Sciatic nerve (tissue), 2 donors: ENCODE results near the gene HIP1. TPM values are rescaled to one million over a fixed set of nuclear protein-coding genes. Genes with fewer than 3 reads are reported as not detected.
A peak's percentile ranks its signal among the peaks of the same experiment; 100 is the strongest.
"Not testable (repeated sequence)": the region's sequence is repeated elsewhere in the genome, so short reads cannot be mapped to it uniquely, and the experiment has no call there.

Experiments
- ATAC-seq: fragments of 200-7000 bp; cut with Tn5 transposase; one replicate; pipeline ENCODE4 v1.9.1; 2020; ENCODE audit warnings: mild to moderate bottlenecking, moderate library complexity
- DNase-seq: peaks from one replicate; pipeline ENCODE4 v3.0.0-alpha.2; 2020; ENCODE audit warnings: low spot score
- intact Hi-C: fragments of 100-400 bp; cut with DNase I; formaldehyde crosslinking; loops from one replicate; pipeline ENCODE4 v1.14.2; 2022
- total RNA-seq: library from RNA; stranded (reverse); fragmentation: NEBNext Ultra II Directional; extraction: Animal tissue kit (Norgen Biotek cat#: 25700); gene quantifications from one replicate; pipeline ENCODE4 v1.2.1, GENCODE V29; 2021
- donor health status: DM: no; HTN: no; CAD: no.
- donor health status: DM: no; HTN: no; CAD: no.

Gene HIP1
- total RNA-seq, 1 donor from 2014 or later, result 65.3 TPM

GRCh38 chr7:75690121-75690523, 48.6 kb downstream of the HIP1 start:
- DNase-seq (no peak), ATAC-seq (no peak)
- intact Hi-C loops, result no loop called here

GRCh38 chr7:75689246-75690099, 49.3 kb downstream of the HIP1 start:
- peak; percentile 23 for DNase-seq
- ATAC-seq, result no peak
- intact Hi-C loops, result no loop called here

- no peak for DNase-seq
- intact Hi-C loops, result no loop called here
- ATAC-seq, result peak; percentile 49
Observed at GRCh38 chr7:75688200-75689136, 50.3 kb downstream of the HIP1 start.

GRCh38 chr7:75687246-75688088, 51.3 kb downstream of the HIP1 start:
- ATAC-seq, result no peak
- intact Hi-C loops, result no loop called here
- no peak for DNase-seq

GRCh38 chr7:75686551-75686950, 52.2 kb downstream of the HIP1 start:
- ATAC-seq, result no peak
- intact Hi-C loops, result no loop called here
- no peak for DNase-seq

GRCh38 chr7:75682052-75682451, 56.7 kb downstream of the HIP1 start:
- DNase-seq, ATAC-seq, intact Hi-C loops: not testable (repeated sequence)

GRCh38 chr7:75679060-75679459, 59.7 kb downstream of the HIP1 start:
- ATAC-seq (no peak), DNase-seq (no peak)
- intact Hi-C loops, result no loop called here

GRCh38 chr7:75669579-75669978, 69.2 kb downstream of the HIP1 start:
- ATAC-seq (no peak), DNase-seq (no peak)
- intact Hi-C loops, result no loop called here

- ATAC-seq, result no peak
- intact Hi-C loops, result no loop called here
- no peak for DNase-seq
Observed at GRCh38 chr7:75667938-75668337, 70.8 kb downstream of the HIP1 start.

- intact Hi-C loops, result no loop called here
- no peak for DNase-seq
- ATAC-seq, result no peak
Observed at GRCh38 chr7:75663302-75663907, 75.3 kb downstream of the HIP1 start.

- intact Hi-C loops, result no loop called here
- no peak for DNase-seq
- no peak for ATAC-seq
Observed at GRCh38 chr7:75662579-75663301, 76.0 kb downstream of the HIP1 start.

GRCh38 chr7:75660566-75661215, 78.0 kb downstream of the HIP1 start:
- intact Hi-C loops, result no loop called here
- ATAC-seq (no peak), DNase-seq (no peak)

GRCh38 chr7:75658802-75659201, 79.9 kb downstream of the HIP1 start:
- no peak for ATAC-seq
- no peak for DNase-seq
- intact Hi-C loops, result no loop called here

GRCh38 chr7:75658369-75658768, 80.4 kb downstream of the HIP1 start:
- ATAC-seq (peak; percentile 48), DNase-seq (no peak)
- intact Hi-C loops, result no loop called here

- DNase-seq (no peak), ATAC-seq (no peak)
- intact Hi-C loops, result no loop called here
Observed at GRCh38 chr7:75657866-75658265, 80.9 kb downstream of the HIP1 start.

GRCh38 chr7:75656740-75657139, 82.0 kb downstream of the HIP1 start:
- ATAC-seq (no peak), DNase-seq (no peak)
- intact Hi-C loops, result no loop called here

GRCh38 chr7:75655536-75655935, 83.2 kb downstream of the HIP1 start:
- DNase-seq, result no peak
- intact Hi-C loops, result no loop called here

GRCh38 chr7:75654855-75655254, 83.9 kb downstream of the HIP1 start:
- DNase-seq, result no peak
- no peak for ATAC-seq
- intact Hi-C loops, result no loop called here

More at GRCh38 chr7:75655536-75655935, 83.2 kb downstream of the HIP1 start:
- ATAC-seq, result no peak
